Stimulated activated CD8-positive, alpha-beta memory T cell treated with anti-CD3 and anti-CD28 coated beads, Interleukin-4, amount 100 ng/mL, for 24 hours (primary cell): ENCODE results near the gene SNRNP25.
"Not testable (repeated sequence)": the region's sequence is repeated elsewhere in the genome, so short reads cannot be mapped to it uniquely, and the experiment has no call there.

Source experiments
- DNase-seq: peaks from one replicate; pipeline ENCODE4 v3.0.0-alpha.2; 2020; ENCODE audit warnings: low read depth

Gene SNRNP25

GRCh38 chr16:42069-42457, 11.6 kb upstream of the SNRNP25 start:
- DNase-seq = no peak

DNA sequence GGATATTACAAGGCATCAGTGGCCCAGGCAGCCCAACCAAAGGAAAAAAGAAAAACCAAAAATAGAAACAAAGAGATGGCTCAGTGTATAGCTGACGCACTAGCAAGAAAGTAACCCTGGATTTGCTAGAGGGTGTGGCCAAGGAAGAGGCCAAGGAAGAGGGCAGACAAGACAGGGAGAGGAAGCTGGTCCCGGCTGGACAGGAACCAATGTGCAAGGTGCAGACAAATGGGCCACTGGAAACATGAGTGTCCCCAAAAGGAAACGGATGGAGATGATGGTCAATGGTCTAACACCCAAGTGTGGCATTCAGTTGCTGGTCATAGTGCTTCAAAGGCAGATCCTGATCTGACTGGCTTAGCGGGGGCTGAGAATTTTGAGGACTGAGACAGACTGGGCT, 10.9 kb upstream of the SNRNP25 start:
- no peak for DNase-seq

- no peak for DNase-seq
Measured at GRCh38 chr16:43294-43693, 10.3 kb upstream of the SNRNP25 start.

DNA sequence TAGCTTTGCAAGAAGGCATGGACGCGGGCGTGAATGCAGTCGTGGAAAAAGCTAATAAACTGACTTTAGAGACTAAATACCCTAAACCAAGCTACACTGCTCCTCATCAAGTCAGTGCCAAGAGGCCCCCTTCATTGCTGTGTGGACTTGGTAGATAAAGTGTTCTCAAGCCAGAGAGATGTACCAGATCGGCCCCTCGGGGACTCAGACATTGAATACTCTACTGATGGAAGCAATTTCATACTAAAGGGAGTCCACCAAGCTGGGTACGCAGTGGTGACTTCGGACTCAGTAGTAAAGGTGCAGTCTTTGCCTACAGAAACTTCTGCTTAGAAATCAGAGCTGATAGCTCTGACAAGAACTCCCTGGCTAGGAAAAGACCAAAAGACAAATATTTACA, 9.0 kb upstream of the SNRNP25 start:
- no peak for DNase-seq

DNA sequence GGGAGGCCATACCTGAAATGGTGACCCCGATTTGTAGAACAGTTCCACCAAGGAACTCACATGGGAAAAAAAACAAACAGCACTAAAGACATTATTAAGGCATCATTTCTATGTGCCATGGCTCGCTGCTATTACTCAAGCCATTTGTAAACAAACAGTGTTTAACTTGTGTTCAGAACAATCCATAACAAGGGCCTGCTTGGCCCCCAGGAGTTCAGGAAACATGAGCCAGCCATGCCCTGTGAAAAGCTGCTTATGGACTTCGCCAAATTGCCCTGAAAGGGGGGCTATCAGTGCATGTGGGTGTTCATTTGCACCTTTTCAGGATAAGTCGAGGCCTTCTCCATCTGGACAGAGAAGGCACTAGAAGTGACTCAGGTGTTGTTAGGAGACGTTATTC, 8.2 kb upstream of the SNRNP25 start:
- DNase-seq = no peak

DNA sequence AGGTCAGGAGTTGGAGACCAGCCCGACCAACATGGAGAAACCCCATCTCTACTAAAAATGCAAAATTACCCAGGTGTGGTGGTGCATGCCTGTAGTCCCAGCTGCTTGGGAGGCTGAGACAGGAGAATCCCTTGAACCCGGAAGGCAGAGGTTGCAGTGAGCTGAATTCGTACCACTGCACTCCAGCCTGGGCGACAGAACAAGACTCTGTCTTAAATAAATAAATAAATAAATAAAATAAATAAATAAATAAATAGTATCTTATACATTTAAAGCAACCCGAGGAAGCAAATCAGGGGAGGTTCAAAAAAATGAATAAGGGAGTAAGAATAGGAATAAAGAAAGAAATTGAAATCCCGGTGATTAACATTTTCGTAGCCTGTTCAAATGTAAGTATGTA, 7.1 kb upstream of the SNRNP25 start:
- DNase-seq = not testable (repeated sequence)

DNA sequence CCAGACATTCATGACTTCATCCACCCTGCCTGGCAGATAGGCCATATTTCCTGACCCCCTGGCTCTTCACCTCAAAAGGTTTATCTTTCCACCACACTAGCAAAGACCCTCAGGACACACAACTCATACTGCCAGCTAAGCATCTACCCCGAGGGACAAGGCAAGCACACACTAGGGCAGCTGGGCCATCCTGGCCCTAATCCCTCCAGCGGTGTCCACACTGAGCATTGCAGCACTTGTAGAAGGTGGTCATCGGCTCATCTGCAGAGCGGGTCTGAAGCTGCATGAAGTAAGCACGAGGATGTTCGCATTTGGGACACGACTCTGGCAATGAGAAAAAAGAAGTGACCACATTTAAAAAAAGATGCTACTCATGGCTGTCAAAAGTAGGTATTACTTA, 6.4 kb upstream of the SNRNP25 start:
- no peak for DNase-seq

DNA sequence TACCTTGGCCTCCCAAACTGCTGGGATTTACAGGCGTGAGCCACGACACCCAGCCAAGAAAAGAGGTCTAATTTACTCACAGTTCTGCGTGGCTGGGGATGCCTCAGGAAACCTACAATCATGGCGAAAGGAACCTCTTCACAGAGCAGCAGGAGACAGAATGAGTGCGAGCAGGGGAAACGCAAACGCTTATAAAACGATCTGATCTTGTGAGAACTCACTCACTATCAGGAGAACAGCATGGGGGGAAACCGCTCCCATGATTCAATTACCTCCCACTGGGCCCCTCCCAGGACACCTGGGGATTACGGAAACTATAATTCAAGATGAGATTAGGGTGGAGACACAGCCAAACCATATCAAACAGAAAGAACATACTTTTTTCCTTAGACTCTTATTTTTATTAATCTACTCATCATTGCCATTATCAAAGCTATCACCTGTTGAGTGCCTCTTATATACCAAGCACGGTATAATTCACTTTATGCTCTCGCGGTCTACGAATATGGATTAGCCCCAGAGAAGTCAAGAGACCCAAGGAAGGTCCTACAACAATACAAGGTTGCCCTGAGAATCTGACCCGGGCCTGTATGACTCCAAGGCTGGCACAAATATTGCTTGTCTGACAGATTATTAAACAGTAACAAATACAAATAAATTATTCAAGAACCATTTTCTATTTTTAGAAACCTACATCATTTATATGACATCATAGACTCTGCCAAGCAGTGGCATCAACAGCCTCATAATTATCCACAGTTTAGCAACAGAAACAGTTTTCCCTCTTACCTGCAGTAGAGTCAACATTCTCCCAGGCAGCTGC, 2.6 kb upstream of the SNRNP25 start:
- no peak for DNase-seq

- DNase-seq = no peak
Measured at GRCh38 chr16:54237-54581, 581 bp downstream of the SNRNP25 start.

DNA sequence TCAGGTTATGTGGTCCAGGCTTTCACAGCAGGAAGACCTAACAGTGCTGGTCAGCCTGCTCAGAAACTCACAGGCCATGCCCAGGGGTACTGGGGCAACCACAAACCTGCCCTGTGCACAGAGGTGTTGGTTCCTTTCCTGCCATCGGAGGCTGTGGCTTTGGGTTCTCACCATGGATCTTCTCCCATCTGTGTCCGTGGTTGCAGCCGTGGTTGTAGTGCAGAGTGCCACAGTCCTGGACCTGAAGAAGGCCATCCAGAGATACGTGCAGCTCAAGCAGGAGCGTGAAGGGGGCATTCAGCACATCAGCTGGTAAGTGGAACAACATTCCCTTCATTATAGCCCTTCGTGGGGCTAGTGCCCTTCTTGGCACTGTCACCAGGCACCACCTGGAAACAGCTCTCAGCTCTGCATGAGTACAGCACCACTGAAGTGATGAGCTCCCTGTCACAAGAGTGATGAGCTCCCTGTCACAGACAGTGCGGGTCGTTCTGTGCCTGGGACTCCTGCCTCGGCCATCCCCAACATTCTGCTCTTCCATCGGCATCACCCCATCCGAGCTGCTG, 2.0 kb downstream of the SNRNP25 start:
- DNase-seq = no peak

DNA sequence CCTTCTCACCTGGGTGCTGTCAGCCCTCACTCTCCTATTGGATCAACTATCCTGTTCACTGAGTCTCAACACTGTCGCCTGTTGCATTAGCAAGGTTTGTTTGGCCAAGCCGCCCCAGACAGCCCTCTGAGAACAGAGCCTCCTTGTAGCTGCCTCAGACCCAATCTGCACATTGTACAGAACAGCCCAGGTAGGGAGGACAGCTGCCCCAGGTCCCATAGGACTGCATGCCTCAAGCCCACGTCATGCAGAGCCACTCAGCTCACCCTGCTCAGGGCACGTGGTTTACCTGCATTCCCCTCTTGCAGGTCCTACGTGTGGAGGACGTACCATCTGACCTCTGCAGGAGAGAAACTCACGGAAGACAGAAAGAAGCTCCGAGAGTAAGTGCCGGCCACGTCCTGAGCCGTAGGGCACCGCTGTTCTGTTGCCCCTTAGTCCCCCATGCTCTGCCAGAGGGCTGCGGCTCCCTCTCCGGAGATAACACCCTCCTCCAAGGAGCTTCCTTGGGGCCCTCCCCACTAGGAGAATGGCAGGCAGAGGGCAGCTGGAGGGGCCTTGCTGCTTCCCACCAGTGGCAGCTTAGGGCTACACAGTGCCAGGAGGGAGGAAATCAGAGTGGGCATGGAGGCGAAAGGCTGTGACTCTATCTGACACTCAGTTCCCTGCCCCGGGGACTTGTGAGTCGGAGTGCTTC, 2.8 kb downstream of the SNRNP25 start:
- DNase-seq = no peak

- no peak for DNase-seq
Measured at GRCh38 chr16:57711-58110, 4.1 kb downstream of the SNRNP25 start.

DNA sequence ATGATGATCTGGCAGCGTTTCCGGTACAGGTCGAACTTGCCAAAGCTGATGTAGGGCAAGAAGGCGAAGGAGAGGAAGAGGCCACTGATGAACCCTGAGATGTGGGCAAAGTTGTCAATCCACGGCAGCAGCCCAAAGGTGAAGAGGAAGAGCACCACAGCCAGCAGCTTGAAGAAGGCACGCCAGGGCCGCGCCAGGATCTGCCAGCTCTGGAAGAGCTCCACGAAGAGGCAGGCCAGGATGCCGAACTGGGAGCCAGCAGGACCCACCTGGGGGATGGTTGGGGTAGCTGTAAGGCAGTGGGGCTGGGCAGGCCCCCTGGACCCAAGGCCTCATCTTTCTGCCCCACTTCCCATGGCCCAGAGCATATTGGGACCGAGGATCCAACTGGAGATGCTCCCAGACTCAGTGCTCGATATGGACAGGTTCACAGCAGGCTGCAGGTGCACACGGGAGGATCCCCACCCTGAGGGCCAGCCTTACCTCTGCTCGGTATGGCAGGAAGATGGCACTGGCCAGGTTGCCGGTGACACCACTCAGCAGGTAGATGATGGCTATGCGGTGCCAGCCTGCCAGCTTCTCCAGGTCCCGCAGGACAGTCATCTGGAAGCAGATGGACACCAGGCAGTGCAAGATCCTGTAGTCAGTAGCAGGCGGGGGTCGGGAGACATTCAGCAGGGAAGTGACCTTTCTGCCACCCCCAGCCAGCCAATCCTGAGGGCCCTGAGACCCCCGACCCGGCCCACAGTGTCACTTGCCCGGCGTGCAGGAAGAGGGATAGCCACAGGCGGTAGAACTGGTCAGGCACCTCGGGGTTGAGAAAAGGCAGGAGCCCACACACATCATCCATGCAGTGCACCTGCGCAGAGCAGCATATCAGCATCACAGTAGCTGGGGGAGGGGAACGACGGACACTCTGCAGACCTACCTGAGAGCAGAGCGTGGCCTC, 5.1 kb downstream of the SNRNP25 start:
- no peak for DNase-seq

DNA sequence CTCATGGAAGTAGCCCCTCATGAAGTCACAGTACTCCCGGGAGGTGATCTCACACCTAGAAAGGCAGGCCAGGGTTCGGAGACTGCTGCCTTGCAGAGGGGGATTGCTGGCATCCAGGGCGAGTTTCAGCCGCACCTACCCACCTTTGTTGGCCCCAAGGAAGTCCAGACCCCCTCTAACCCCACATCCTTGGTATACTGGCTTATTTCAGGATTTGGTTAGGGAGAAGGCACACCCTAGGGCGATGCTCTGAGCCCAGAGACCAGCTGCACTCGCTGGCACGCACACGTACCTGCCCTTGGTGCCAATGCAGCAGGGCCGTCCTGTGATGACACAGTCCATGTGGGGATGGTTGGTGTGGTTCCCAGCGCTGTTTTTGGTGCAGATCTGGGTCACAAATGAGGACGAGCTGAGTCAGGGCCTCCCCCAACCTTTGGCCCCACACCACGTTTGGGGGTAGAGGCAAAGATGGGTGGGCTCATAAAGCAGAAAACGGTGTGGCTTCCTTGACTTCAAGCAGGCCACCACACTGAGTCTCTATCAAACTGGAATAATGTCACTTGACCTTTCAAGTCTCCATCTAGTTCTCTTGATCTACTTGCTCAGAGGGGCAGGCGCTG, 5.9 kb downstream of the SNRNP25 start:
- no peak for DNase-seq

DNA sequence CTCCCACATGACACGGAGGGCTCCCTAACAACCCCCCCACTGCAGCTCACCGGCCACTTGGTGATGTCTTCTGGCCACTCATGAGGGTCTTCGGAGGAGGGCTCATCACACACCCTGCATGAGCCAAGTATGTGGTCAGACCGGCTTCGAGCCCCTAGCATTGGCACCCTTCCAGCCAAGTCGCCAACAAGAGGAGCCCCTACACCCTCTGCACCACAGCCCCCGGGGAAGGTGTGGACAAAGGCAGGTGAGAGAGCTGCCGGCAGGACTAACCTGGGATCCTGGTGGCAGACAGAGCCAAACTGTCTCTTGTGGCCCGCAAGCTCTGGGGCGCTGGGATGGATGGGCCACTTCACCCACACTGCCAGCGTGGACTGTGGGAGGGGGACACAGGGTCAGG, 6.5 kb downstream of the SNRNP25 start:
- DNase-seq = no peak

- DNase-seq = no peak
Measured at GRCh38 chr16:60929-61878, 7.6 kb downstream of the SNRNP25 start.

- no peak for DNase-seq
Measured at GRCh38 chr16:61879-62281, 8.3 kb downstream of the SNRNP25 start.

DNA sequence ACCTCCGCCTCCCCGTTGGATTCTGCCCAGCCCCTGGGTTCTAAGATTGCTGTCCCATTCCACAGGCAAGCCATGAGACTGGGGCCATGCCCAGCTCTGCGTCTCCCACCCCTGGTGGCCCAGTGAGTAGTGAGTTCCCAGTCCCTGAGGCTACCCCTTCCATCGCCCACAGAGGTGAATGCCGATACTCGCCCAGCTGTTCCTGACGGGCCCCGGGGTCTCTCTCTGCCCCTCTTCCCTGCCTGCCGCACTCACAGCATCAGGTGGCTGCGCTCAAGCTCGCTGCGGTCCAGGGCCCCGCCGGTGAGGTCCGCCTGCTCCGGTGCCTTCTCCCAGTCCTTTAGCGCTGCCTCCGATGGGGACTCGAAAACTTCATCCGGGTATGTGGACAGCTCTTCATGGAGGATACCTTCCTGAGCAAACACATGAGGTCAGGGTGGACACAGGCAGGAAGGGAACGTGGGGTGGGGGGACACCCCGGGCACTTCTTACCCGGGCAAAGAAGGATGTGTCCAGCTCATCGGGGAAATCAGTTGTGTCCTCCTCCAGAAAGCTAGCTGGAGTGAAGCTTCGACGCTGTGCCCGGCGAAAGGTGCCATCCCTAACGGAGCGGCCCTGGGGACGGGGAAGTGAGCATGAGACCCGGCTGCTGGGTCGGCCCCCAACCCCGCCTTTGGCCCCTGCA, 8.8 kb downstream of the SNRNP25 start:
- no peak for DNase-seq

GRCh38 chr16:62968-63391, 9.4 kb downstream of the SNRNP25 start:
- no peak for DNase-seq

DNA sequence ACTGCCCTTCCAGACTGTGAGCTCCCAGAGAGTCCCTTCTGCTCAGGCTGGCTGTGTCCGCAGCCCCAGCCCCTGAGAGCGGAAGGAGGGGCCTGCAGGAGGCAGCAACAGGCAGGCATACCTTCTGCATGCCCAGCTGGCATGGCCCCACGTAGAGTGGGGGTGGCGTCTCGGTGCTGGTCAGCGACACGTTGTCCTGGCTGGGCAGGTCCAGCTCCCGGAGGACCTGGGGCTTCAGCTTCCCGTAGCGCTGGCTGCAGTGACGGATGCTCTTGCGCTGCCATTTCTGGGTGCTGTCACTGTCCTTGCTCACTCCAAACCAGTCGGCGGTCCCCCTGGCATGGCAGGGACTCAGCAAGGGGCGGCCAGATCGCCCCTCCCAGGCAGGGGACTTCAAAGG, 9.8 kb downstream of the SNRNP25 start:
- no peak for DNase-seq
